ENCODE data around the gene RCOR1. TPM values are rescaled to one million over a fixed set of nuclear protein-coding genes. Genes with fewer than 3 reads are reported as not detected.

The RCOR1 gene
- total RNA-seq, 1 donor from 2014 or later: 13.4 TPM

DNA sequence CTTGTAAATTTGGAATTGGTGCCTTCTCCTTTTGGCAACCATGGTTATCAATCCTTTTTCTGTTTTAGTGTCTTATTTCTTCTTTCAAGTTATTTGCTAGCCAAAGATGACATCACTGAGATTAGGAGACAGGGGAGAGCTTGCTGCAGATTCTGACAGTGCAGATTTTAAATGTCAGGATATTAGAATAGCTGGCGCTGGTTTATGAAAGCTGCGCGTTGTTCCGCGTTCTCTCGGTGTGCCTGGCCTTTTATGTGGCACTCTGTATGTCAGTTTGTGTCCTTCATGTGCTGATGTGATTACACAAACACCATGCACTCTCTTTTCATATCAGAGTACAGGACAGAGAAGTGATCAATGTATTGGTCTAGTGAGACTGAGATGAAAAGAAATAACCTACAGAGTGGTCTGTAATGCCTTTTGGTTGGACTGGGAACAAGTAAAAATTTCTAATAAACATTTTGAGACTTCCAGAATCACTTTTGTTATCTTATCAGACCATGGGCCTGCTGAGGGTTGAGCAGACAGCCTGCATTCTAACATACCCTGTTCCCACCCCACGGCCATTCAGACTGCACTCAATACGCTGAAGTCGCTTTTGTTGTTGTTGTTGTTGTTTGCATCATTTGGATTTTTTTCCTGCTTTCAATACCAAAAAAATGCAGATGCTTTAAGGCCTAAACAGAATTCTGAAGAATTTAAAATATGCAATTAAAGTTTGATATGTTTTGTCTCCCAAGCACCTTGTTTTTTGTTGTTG, 135.1 kb downstream of the RCOR1 start:
- TF ChIP-seq, protein P1, sequence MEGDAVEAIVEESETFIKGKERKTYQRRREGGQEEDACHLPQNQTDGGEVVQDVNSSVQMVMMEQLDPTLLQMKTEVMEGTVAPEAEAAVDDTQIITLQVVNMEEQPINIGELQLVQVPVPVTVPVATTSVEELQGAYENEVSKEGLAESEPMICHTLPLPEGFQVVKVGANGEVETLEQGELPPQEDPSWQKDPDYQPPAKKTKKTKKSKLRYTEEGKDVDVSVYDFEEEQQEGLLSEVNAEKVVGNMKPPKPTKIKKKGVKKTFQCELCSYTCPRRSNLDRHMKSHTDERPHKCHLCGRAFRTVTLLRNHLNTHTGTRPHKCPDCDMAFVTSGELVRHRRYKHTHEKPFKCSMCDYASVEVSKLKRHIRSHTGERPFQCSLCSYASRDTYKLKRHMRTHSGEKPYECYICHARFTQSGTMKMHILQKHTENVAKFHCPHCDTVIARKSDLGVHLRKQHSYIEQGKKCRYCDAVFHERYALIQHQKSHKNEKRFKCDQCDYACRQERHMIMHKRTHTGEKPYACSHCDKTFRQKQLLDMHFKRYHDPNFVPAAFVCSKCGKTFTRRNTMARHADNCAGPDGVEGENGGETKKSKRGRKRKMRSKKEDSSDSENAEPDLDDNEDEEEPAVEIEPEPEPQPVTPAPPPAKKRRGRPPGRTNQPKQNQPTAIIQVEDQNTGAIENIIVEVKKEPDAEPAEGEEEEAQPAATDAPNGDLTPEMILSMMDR (IDR thresholded peaks at IDR 0.05; ENCODE audit: insufficient read depth, low read length, poor library complexity, severe bottlenecking): no peak
- peaks cover 2% of the 10 kb centered on the region for H3K36me3 ChIP-seq (ENCODE audit: control insufficient read depth, insufficient read depth, low read length)
- no peak overlapping the region for H3K4me3 ChIP-seq (ENCODE audit: low read depth, low read length)
- no peak for DNase-seq (ENCODE audit: low read depth)
- no peaks in the 10 kb centered on the region for H3K27me3 ChIP-seq (ENCODE audit: control insufficient read depth, insufficient read depth, low read length)

DNA sequence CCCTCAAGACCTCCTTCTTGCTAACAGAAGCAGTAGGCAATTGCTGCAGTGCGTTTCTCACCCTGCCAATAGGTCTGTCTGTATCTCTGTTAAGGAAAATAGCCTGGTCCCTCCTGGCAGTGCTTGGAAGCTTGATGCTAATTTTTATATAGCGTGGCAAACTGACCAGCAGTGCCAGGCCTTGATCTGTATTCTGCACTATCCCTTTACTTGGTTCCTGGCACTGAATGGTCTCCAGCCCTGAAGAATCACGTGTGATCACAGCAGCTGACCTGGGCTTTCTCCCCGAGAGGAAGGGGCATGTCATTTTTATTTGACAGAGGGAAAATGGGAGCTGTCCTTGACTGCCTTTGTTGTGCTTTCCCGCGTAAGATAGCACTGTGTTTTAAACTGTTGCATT, 136.1 kb downstream of the RCOR1 start:
- no peak overlapping the region for H3K4me3 ChIP-seq (ENCODE audit: low read depth, low read length)
- no peaks in the 10 kb centered on the region for H3K27me3 ChIP-seq (ENCODE audit: control insufficient read depth, insufficient read depth, low read length)
- no peak for DNase-seq (ENCODE audit: low read depth)
- TF ChIP-seq, protein P1 (IDR thresholded peaks at IDR 0.05; ENCODE audit: insufficient read depth, low read length, poor library complexity, severe bottlenecking): no peak
- no peaks in the 10 kb centered on the region for H3K36me3 ChIP-seq (ENCODE audit: control insufficient read depth, insufficient read depth, low read length)

DNA sequence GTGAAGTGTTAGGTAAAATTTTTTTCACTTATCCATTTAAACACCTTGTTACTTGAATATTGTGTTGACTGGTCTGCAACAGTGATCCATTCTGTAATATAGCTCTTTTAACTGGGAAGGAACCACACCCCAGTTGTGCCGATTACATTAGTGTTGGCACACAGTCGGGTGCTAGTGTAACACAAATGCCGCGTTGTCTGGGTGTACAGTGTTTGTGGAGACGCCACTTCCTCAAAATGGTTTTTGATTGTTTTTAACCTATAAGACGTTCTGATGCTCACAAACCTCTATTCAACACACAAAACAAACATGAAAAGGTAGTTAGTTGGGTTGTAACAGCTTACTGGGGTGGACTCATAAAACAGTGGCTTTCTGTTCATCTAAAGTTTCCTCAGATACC, 136.8 kb downstream of the RCOR1 start:
- H3K27me3 ChIP-seq (ENCODE audit: control insufficient read depth, insufficient read depth, low read length): no peaks in the 10 kb centered on the region
- no peak overlapping the region for H3K4me3 ChIP-seq (ENCODE audit: low read depth, low read length)
- DNase-seq (ENCODE audit: low read depth): no peak
- no peaks in the 10 kb centered on the region for H3K36me3 ChIP-seq (ENCODE audit: control insufficient read depth, insufficient read depth, low read length)
- TF ChIP-seq, protein P1 (IDR thresholded peaks at IDR 0.05; ENCODE audit: insufficient read depth, low read length, poor library complexity, severe bottlenecking): no peak

DNA sequence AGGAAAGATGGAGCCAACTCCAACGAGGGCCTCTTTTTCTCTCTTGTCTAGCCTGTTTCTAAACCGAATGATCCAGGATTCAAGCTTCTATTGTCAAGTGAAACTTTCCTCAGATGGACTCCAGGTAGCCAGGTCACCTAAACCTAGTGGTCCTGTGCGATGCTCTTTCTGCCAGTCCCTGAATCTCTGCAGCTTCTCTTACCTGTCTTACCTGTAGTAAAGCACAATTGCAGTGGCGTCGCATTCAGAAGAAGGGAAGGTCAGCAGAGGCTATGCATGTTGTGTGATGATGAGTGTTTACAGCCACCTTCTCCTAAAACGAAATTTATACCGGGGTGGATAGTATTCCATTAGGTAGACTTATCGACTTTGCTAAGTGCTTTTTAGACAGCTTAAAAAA, 137.4 kb downstream of the RCOR1 start:
- TF ChIP-seq, protein P1 (IDR thresholded peaks at IDR 0.05; ENCODE audit: insufficient read depth, low read length, poor library complexity, severe bottlenecking): no peak
- no peaks in the 10 kb centered on the region for H3K27me3 ChIP-seq (ENCODE audit: control insufficient read depth, insufficient read depth, low read length)
- DNase-seq (ENCODE audit: low read depth): no peak
- H3K4me3 ChIP-seq (ENCODE audit: low read depth, low read length): no peak overlapping the region
- H3K36me3 ChIP-seq (ENCODE audit: control insufficient read depth, insufficient read depth, low read length): no peaks in the 10 kb centered on the region

DNA sequence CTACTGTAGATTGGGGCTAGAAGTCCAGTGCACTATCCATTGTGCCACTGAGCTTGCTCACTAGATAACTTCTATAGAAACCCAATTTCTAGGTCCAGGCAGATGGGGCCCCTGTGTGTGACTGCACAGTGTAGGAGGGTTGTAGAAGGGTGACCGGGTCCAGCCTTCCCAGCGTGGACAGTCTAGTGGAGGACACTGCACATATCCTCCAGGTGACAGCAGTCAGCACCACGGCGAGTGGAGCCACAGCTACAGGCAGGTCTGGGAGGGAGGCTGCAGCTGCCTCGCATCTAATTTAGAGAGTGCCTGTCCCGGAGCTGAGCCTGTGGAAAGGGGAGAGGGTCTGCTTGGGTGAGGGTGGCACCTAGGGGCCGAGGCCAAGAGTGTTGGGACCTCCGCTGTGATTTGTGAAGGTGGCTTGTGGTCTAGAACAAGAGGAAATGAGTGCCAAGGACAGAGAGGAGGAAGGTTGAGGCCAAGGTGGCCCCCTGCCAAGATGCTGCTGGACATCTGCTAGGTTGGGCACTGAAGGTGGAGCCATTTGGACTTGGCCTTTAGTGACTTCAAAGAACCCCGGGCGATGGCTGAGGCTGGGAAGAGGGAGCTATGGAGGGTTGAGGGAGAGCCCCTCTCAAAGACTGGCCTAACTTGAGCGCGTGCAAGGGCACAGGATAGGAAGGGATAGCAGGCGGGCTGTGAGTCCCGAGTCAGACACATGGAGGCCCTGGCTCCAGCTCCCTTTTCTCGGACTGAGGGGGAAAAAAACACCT, 138.8 kb downstream of the RCOR1 start:
- DNase-seq (ENCODE audit: low read depth): no peak
- TF ChIP-seq, protein P1 (IDR thresholded peaks at IDR 0.05; ENCODE audit: insufficient read depth, low read length, poor library complexity, severe bottlenecking): no peak
- Histone ChIP-seq H3K27me3 (ENCODE audit: control insufficient read depth, insufficient read depth, low read length) (no peaks in the 10 kb centered on the region), H3K36me3 (ENCODE audit: control insufficient read depth, insufficient read depth, low read length) (no peaks in the 10 kb centered on the region), H3K4me3 (ENCODE audit: low read depth, low read length) (no peak overlapping the region)

Measured in kidney epithelial cell (primary cell).